ENCODE data around the gene ADCY2.

ADCY2 gene

DNA sequence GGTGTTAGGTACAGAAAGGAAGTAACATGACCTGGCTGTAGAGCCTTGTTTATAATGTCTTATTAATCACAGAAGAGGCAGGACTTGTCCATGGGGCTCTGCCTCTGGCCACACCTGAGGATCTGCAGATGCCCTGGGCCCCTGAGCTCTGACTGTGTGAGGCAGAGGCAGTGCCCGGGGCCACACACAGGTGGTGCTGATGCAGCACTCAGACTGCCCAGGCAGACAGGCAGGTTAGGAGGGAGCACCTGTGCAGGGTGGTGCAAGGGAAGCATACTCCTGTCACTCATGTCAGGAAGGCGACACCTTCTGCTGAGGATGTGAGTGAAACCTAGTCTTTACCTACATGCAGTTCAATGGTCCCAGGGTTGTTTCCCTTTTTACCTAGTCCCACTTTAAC, 366.3 kb downstream of the ADCY2 start:
- no peaks in the 10 kb centered on the region for H3K27me3 ChIP-seq (ENCODE audit: insufficient read depth, insufficient read length)

DNA sequence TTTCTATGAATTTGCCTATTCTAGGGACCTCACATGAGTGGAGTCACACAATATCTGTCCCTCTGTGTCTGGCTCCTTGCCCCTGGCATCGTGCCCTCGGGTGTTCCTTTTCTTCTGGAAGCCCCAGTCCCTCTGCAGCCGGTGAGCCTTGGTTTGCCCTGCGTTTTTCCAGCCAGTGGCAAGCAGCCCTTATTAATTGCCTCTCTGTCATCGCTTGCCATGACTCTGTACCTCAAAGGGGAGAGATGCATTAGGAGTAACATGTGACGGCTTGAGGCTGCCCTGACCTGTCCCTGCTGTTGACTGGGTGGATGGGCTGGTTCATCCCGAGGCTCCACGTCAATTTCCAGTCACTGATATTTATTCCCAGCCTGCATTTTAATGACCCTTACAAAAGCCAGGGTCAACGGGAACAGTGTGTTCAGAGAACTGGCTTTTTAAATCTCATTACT, 367.7 kb downstream of the ADCY2 start:
- no peak for DNase-seq (ENCODE audit: low read depth, low spot score)
- TF ChIP-seq YY1 (IDR thresholded peaks at IDR 0.05; ENCODE audit: insufficient read depth, insufficient read length) (no peak), ZNF274 (IDR thresholded peaks at IDR 0.05; ENCODE audit: low read depth, low read length) (no peak), SUZ12 (IDR thresholded peaks at IDR 0.05; ENCODE audit: extremely low read depth, insufficient read depth, insufficient read length) (no peak)
- Histone ChIP-seq H3K27me3 (ENCODE audit: insufficient read depth, insufficient read length) (no peaks in the 10 kb centered on the region), H3K4me1 (ENCODE audit: insufficient read depth, insufficient read length) (no peaks in the 10 kb centered on the region), H3K36me3 (ENCODE audit: insufficient read depth, insufficient read length, low read length) (no peaks in the 10 kb centered on the region), H3K4me3 (ENCODE audit: insufficient read length, low read depth) (no peak overlapping the region), H3K9me3 (ENCODE audit: insufficient read depth, low read length) (no peaks in the 10 kb centered on the region), H3K9ac (ENCODE audit: insufficient read length, low read depth) (no peak overlapping the region)

More for the DNA sequence above, 366.3 kb downstream of the ADCY2 start:
- Histone ChIP-seq H3K36me3 (ENCODE audit: insufficient read depth, insufficient read length, low read length) (peaks cover 2% of the 10 kb centered on the region), H3K4me3 (ENCODE audit: insufficient read length, low read depth) (no peak overlapping the region), H3K9me3 (ENCODE audit: insufficient read depth, low read length) (no peaks in the 10 kb centered on the region), H3K4me1 (ENCODE audit: insufficient read depth, insufficient read length) (no peaks in the 10 kb centered on the region), H3K9ac (ENCODE audit: insufficient read length, low read depth) (no peak overlapping the region)
- TF ChIP-seq YY1 (IDR thresholded peaks at IDR 0.05; ENCODE audit: insufficient read depth, insufficient read length): no peak
- TF ChIP-seq SUZ12 (IDR thresholded peaks at IDR 0.05; ENCODE audit: extremely low read depth, insufficient read depth, insufficient read length): no peak
- DNase-seq (ENCODE audit: low read depth, low spot score): no peak

DNA sequence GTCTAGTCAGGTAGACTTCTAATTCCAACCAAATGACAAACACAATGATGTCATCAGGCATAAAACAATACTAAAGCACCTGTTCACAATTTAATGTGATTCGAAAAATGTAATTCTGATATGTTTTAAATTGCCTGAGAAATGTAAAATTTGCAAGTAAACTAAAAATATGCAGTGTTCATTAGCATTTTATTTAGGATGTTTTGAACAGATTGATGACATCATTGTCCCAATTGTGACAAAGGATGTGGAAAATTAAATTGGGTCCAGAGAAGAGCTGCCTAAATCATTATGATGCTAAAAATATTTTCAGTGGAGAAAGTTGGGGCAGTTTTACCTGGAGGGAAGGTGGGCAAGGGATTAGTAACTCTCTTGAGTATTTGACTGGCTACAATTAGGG, 368.5 kb downstream of the ADCY2 start:
- TF ChIP-seq ZNF274 (IDR thresholded peaks at IDR 0.05; ENCODE audit: low read depth, low read length): no peak
- no peak for TF ChIP-seq SUZ12 (IDR thresholded peaks at IDR 0.05; ENCODE audit: extremely low read depth, insufficient read depth, insufficient read length)
- no peak for TF ChIP-seq YY1 (IDR thresholded peaks at IDR 0.05; ENCODE audit: insufficient read depth, insufficient read length)
- H3K4me3 ChIP-seq (ENCODE audit: insufficient read length, low read depth): no peak overlapping the region
- no peak for DNase-seq (ENCODE audit: low read depth, low spot score)
- no peaks in the 10 kb centered on the region for H3K27me3 ChIP-seq (ENCODE audit: insufficient read depth, insufficient read length)
- H3K36me3 ChIP-seq (ENCODE audit: insufficient read depth, insufficient read length, low read length): no peaks in the 10 kb centered on the region
- H3K9ac ChIP-seq (ENCODE audit: insufficient read length, low read depth): no peak overlapping the region
- H3K9me3 ChIP-seq (ENCODE audit: insufficient read depth, low read length): no peaks in the 10 kb centered on the region
- H3K4me1 ChIP-seq (ENCODE audit: insufficient read depth, insufficient read length): no peaks in the 10 kb centered on the region

DNA sequence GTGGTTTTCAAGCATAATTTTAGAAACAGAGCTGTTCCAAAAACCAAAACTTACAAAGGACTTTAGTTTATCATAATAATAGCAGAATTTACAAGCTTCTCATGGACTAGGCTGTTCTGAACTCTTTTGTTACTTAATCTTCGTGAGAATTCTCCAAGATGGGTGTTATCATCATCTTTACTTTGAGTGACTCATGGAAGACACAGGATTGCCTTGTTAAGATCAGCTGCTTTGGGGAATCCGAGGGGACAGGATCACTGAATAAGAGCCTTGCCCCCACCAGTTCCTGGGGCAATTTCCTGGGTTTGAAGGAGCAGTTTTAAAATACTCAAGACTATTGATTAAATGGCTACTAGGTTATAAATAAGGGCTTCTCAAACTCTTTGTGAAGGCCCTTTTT, 374.5 kb downstream of the ADCY2 start:
- H3K27me3 ChIP-seq (ENCODE audit: insufficient read depth, insufficient read length): no peaks in the 10 kb centered on the region
- no peak for TF ChIP-seq ZNF274 (IDR thresholded peaks at IDR 0.05; ENCODE audit: low read depth, low read length)
- TF ChIP-seq YY1 (IDR thresholded peaks at IDR 0.05; ENCODE audit: insufficient read depth, insufficient read length): no peak
- no peak for TF ChIP-seq SUZ12 (IDR thresholded peaks at IDR 0.05; ENCODE audit: extremely low read depth, insufficient read depth, insufficient read length)
- no peak overlapping the region for H3K4me3 ChIP-seq (ENCODE audit: insufficient read length, low read depth)
- no peak for DNase-seq (ENCODE audit: low read depth, low spot score)
- H3K4me1 ChIP-seq (ENCODE audit: insufficient read depth, insufficient read length): no peaks in the 10 kb centered on the region
- peaks cover 3% of the 10 kb centered on the region for H3K36me3 ChIP-seq (ENCODE audit: insufficient read depth, insufficient read length, low read length)
- H3K9ac ChIP-seq (ENCODE audit: insufficient read length, low read depth): no peak overlapping the region
- no peaks in the 10 kb centered on the region for H3K9me3 ChIP-seq (ENCODE audit: insufficient read depth, low read length)

DNA sequence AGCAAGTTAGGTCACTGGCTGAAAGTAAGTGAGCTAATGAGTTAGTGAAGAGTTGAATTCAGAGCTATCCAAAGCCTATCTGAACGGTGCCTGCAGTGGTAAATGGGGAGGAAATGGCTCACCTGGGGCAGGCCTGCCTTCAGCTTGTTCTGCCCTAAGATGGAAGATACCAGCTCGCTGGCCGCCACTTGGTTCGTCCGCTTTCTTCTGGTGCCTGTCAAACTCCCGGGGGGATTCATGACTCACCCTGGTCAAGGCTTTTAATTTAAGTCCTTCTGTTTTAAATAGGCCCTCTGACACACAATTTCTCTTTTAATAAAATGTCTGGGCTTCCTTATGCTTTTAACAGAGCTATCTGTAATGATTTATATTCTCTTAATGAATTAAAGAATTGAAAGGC, 376.2 kb downstream of the ADCY2 start:
- DNase-seq (ENCODE audit: low read depth, low spot score): no peak
- TF ChIP-seq SUZ12 (IDR thresholded peaks at IDR 0.05; ENCODE audit: extremely low read depth, insufficient read depth, insufficient read length): no peak
- TF ChIP-seq ZNF274 (IDR thresholded peaks at IDR 0.05; ENCODE audit: low read depth, low read length): no peak
- no peak for TF ChIP-seq YY1 (IDR thresholded peaks at IDR 0.05; ENCODE audit: insufficient read depth, insufficient read length)

DNA sequence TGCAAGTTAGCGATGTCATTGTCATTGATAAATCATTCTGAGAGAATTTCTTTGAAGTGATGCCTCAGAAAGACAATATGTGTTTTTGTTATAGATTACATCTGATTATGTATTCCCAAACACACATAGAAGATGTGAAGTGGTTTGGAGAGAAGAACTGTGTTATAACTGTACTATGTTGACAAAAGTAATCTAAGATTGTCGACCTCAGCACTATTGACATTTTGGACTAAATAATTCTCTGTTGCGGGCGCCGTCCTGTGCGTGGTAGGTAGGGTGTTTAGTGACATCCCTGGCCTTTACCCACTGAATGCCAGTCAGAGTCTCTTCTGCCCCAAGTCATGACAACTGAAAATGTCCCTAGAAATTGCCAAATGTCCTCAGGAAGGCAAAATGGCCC, 377.2 kb downstream of the ADCY2 start:
- no peak for DNase-seq (ENCODE audit: low read depth, low spot score)
- Histone ChIP-seq H3K4me3 (ENCODE audit: insufficient read length, low read depth) (no peak overlapping the region), H3K4me1 (ENCODE audit: insufficient read depth, insufficient read length) (no peaks in the 10 kb centered on the region), H3K36me3 (ENCODE audit: insufficient read depth, insufficient read length, low read length) (peaks cover 3% of the 10 kb centered on the region), H3K9me3 (ENCODE audit: insufficient read depth, low read length) (no peaks in the 10 kb centered on the region), H3K9ac (ENCODE audit: insufficient read length, low read depth) (no peak overlapping the region), H3K27me3 (ENCODE audit: insufficient read depth, insufficient read length) (no peaks in the 10 kb centered on the region)
- no peak for TF ChIP-seq YY1 (IDR thresholded peaks at IDR 0.05; ENCODE audit: insufficient read depth, insufficient read length)

More for the DNA sequence above, 376.2 kb downstream of the ADCY2 start:
- Histone ChIP-seq H3K4me1 (ENCODE audit: insufficient read depth, insufficient read length) (no peaks in the 10 kb centered on the region), H3K4me3 (ENCODE audit: insufficient read length, low read depth) (no peak overlapping the region), H3K9ac (ENCODE audit: insufficient read length, low read depth) (no peak overlapping the region), H3K9me3 (ENCODE audit: insufficient read depth, low read length) (no peaks in the 10 kb centered on the region), H3K36me3 (ENCODE audit: insufficient read depth, insufficient read length, low read length) (peaks cover 3% of the 10 kb centered on the region), H3K27me3 (ENCODE audit: insufficient read depth, insufficient read length) (no peaks in the 10 kb centered on the region)

DNA sequence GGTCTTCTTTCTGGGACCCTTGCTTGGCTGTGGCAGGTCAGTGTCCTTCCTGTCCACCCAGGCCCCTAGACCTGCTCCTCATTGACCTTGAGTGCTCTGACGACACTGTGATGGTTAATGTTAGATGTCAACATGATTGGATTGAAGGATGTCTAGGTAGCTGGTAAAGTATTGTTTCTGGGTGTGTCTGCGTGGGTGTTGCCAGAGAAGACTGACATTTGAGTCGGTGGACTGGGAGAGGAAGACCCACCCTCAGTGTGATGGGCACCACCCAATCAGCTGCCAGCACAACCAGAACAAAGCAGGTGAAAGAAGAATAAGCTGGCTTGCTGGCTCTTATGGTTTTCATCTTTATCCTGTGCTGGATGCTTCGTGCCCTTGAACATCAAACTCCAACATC, 380.5 kb downstream of the ADCY2 start:
- Histone ChIP-seq H3K4me3 (ENCODE audit: insufficient read length, low read depth) (no peak overlapping the region), H3K9ac (ENCODE audit: insufficient read length, low read depth) (no peak overlapping the region), H3K27me3 (ENCODE audit: insufficient read depth, insufficient read length) (no peaks in the 10 kb centered on the region), H3K9me3 (ENCODE audit: insufficient read depth, low read length) (no peaks in the 10 kb centered on the region), H3K4me1 (ENCODE audit: insufficient read depth, insufficient read length) (no peaks in the 10 kb centered on the region), H3K36me3 (ENCODE audit: insufficient read depth, insufficient read length, low read length) (peaks cover 3% of the 10 kb centered on the region)
- no peak for TF ChIP-seq YY1 (IDR thresholded peaks at IDR 0.05; ENCODE audit: insufficient read depth, insufficient read length)
- TF ChIP-seq ZNF274 (IDR thresholded peaks at IDR 0.05; ENCODE audit: low read depth, low read length): no peak
- TF ChIP-seq SUZ12 (IDR thresholded peaks at IDR 0.05; ENCODE audit: extremely low read depth, insufficient read depth, insufficient read length): no peak
- DNase-seq (ENCODE audit: low read depth, low spot score): no peak
